HL-60 (cell line): ENCODE measurements around the gene COL23A1.
A peak's percentile ranks its signal among the peaks of the same experiment; 100 is the strongest.
"Not testable (repeated sequence)": the region's sequence is repeated elsewhere in the genome, so short reads cannot be mapped to it uniquely, and the experiment has no call there.

Experiments
- DNase-seq, 2 experiments: peaks; one replicate each; pipeline ENCODE4 v3.0.0-alpha.2; 2010 to 2020; ENCODE audit warnings: low read depth in 1 of 2, low spot score in 1 of 2
- H3K27ac ChIP-seq: fragments of 250-450 bp; sonication (Bioruptor Pico); replicated peaks from 2 replicates; pipeline ENCODE4 v1.5.1; 2020; ENCODE audit warnings: mild to moderate bottlenecking, moderate library complexity
- H3K27me3 ChIP-seq: fragments of 250-450 bp; sonication (Bioruptor Pico); 2 replicates; pipeline ENCODE4 v1.5.1; 2021; ENCODE audit warnings: mild to moderate bottlenecking, moderate library complexity; ENCODE audit not compliant: insufficient read depth, poor library complexity, severe bottlenecking
- H3K4me3 ChIP-seq: replicated peaks from 2 replicates; pipeline ENCODE4 v1.5.1; 2011; ENCODE audit warnings: mild to moderate bottlenecking, control low read depth, low read length; ENCODE audit not compliant: insufficient read depth
- GABPA ChIP-seq: IDR thresholded peaks from 2 replicates; pipeline ENCODE4 v1.6.1; 2012; ENCODE audit warnings: low read depth
- POLR2AphosphoS5 ChIP-seq: IDR thresholded peaks from 2 replicates; pipeline ENCODE4 v1.6.1; 2012; ENCODE audit warnings: low read depth
- REST ChIP-seq: IDR thresholded peaks from 2 replicates; pipeline ENCODE4 v1.6.1; 2012; ENCODE audit warnings: low read depth; ENCODE audit not compliant: insufficient replicate concordance
- SPI1 ChIP-seq: IDR thresholded peaks from 2 replicates; pipeline ENCODE4 v1.6.1; 2012; ENCODE audit warnings: low read depth, mild to moderate bottlenecking, borderline replicate concordance
- TF ChIP-seq, protein P1 (sequence below): IDR thresholded peaks from one replicate; pipeline ENCODE4 v1.5.1; 2011; ENCODE audit warnings: low read length, control low read depth, inconsistent platforms; ENCODE audit not compliant: insufficient read depth

Gene COL23A1

DNA sequence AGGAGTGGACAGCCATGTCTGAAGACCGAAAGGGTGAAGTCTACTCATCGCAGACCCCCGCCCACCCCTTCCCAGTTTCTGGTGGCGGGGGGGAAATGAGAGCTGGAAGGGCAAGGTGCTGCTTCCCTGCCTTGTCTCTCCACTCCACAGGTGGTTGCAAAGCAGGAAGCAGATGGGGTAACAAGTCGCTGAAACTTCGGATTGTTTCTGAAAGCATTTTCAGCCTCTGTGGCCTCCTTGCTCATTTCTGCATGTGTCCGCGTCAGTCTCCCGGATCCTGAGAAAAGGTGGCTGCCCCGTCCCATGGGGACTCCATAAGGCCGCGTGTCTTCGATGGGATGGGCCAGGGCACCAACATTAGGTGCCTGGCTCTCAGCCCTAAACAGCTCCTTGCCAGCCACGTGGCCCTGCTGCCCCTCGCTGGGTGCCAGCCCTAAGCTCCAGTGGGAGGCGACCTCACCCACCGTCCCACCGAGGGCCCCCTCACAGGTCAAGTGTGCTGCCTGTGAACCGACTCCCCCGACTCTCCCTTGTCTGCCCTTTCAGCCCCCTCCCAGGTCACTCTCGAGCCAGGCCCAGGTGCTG is 358.6 kb downstream of the COL23A1 start:
- TF ChIP-seq POLR2AphosphoS5 (no peak), REST (no peak), SPI1 (no peak), GABPA (no peak)
- TF ChIP-seq, protein P1, sequence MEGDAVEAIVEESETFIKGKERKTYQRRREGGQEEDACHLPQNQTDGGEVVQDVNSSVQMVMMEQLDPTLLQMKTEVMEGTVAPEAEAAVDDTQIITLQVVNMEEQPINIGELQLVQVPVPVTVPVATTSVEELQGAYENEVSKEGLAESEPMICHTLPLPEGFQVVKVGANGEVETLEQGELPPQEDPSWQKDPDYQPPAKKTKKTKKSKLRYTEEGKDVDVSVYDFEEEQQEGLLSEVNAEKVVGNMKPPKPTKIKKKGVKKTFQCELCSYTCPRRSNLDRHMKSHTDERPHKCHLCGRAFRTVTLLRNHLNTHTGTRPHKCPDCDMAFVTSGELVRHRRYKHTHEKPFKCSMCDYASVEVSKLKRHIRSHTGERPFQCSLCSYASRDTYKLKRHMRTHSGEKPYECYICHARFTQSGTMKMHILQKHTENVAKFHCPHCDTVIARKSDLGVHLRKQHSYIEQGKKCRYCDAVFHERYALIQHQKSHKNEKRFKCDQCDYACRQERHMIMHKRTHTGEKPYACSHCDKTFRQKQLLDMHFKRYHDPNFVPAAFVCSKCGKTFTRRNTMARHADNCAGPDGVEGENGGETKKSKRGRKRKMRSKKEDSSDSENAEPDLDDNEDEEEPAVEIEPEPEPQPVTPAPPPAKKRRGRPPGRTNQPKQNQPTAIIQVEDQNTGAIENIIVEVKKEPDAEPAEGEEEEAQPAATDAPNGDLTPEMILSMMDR: no peak
- Histone ChIP-seq H3K27me3 (no peaks in the 10 kb centered on the region), H3K4me3 (peak overlapping the region; percentile 90), H3K27ac (peak overlapping the region; percentile 83)
- DNase-seq: no peak

DNA sequence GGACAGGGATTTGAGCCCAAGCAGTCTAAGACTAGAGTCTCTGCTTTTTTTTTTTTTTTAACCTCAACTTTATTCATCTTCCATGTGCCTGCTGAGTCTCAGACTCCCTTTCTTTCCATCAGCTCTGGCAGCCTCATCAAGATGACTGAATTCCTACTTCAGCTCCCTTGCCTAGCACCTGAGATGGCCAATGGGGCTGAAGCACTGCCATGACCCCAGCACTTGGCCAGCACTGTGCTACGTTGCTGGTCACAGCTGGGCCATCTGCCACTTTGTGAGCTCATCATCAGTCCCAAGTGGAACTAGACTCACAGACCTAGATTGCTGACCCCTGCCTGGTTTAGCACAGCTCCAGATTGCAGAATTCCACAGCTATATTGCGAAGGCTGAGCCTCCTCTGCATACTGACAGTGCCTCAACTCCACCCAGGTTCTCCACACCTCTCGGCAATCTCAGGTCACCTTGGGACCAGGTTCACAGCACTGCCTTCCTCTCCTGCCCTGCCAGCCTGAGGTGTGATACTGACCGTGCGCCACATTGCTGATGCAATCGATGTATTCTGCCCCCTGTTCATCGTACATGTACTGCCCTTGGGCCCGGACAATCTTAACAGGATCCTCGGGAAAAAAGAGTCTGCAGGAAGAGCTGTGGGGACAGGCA is 359.2 kb downstream of the COL23A1 start:
- no peak for TF ChIP-seq REST
- TF ChIP-seq GABPA: no peak
- no peak for TF ChIP-seq SPI1
- no peak for TF ChIP-seq POLR2AphosphoS5
- TF ChIP-seq, protein P1: no peak
- H3K4me3 ChIP-seq: peak overlapping the region; percentile 90

DNA sequence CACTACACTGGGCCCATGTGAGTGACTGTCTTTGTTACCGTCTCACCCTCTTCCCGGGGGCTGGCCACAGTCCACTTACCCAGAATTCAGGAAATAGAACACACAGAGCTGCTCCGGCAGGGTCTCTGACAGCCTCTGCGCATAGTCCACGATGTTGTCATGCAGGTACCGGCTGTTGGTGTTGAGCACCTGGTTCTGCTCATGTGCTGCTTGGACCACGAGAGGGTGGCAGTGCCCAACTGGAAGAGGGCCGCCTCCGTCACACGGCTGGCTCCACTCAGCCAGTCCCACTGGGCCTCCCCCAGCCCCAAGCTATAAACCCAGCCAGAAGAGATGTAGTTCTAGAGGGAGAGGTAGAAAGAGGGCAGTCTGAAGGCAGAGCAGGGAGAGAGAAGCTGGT is 360.3 kb downstream of the COL23A1 start:
- DNase-seq: no peak
- Histone ChIP-seq H3K27me3 (no peaks in the 10 kb centered on the region), H3K27ac (no peak overlapping the region), H3K4me3 (no peak overlapping the region)
- TF ChIP-seq, protein P1: no peak
- no peak for TF ChIP-seq REST
- TF ChIP-seq GABPA: no peak
- no peak for TF ChIP-seq SPI1
- TF ChIP-seq POLR2AphosphoS5: no peak

More for the DNA sequence above, 359.2 kb downstream of the COL23A1 start:
- Histone ChIP-seq H3K27me3 (no peaks in the 10 kb centered on the region), H3K27ac (peak overlapping the region; percentile 83)
- DNase-seq: no peak

GRCh38 chr5:178229111-178229510 is 361.1 kb downstream of the COL23A1 start:
- not testable (repeated sequence) for H3K4me3 ChIP-seq, H3K27me3 ChIP-seq, H3K27ac ChIP-seq, DNase-seq
